Measurements from ENCODE around the gene MYO5A.

The MYO5A gene

DNA sequence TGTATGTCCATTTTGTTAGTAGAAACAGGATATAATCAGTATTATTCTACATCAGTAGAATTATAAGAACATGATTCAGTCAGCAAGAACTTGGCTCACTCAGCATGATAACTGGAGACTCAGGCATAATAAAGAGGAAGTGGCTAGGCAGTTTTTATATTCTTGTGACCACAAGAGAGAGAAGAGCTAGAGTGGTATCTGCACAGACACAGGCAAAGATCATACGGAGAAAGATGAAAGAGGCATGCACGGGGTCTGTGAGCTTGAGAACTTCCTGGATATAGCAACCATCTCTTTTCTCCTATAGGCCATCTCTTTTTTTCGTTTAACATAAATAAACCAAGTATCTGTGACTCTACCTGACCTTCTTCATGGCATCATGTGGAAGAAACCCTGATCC is 46.8 kb downstream of the MYO5A start:
- TF ChIP-seq, protein P1, sequence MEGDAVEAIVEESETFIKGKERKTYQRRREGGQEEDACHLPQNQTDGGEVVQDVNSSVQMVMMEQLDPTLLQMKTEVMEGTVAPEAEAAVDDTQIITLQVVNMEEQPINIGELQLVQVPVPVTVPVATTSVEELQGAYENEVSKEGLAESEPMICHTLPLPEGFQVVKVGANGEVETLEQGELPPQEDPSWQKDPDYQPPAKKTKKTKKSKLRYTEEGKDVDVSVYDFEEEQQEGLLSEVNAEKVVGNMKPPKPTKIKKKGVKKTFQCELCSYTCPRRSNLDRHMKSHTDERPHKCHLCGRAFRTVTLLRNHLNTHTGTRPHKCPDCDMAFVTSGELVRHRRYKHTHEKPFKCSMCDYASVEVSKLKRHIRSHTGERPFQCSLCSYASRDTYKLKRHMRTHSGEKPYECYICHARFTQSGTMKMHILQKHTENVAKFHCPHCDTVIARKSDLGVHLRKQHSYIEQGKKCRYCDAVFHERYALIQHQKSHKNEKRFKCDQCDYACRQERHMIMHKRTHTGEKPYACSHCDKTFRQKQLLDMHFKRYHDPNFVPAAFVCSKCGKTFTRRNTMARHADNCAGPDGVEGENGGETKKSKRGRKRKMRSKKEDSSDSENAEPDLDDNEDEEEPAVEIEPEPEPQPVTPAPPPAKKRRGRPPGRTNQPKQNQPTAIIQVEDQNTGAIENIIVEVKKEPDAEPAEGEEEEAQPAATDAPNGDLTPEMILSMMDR (IDR thresholded peaks at IDR 0.05; ENCODE audit: insufficient read depth, low read length) = no peak
- TF ChIP-seq SPI1 (IDR thresholded peaks at IDR 0.05; ENCODE audit: borderline replicate concordance, low read depth) = peak; percentile 99
- peak; percentile 45 to 84 for DNase-seq (ENCODE audit: low read depth in 1 of 2, low spot score in 1 of 2)
- H3K27me3 ChIP-seq (ENCODE audit: insufficient read depth, poor library complexity, severe bottlenecking) = no peaks in the 10 kb centered on the region
- no peak overlapping the region for H3K4me3 ChIP-seq (replicated peaks; ENCODE audit: insufficient read depth, low read length)
- H3K27ac ChIP-seq (replicated peaks) = peak overlapping the region; percentile 44

DNA sequence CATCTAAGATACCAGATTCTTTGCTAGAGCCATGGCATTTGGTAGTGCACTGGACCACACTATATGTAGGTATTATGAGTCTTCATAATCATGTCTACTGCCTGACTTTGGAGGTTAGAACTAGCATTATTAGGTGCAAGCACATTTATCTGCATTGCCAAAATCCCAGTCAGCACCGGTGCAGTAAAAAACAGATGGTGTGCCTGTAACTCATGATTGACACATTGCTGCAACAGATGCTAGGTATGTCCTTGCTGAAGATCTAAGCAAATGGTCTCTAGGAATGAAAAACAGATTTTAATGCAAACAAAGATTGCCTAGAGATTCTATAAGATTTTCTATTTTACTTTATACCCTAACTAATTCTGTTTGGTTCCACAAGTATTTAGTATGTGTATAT is 47.7 kb downstream of the MYO5A start:
- H3K27ac ChIP-seq (replicated peaks) = no peak overlapping the region; the same call in 1 of the 2 replicates
- no peak for DNase-seq (ENCODE audit: low read depth in 1 of 2, low spot score in 1 of 2)
- TF ChIP-seq GABPA (IDR thresholded peaks at IDR 0.05; ENCODE audit: low read depth) (no peak), SPI1 (IDR thresholded peaks at IDR 0.05; ENCODE audit: borderline replicate concordance, low read depth) (no peak), POLR2AphosphoS5 (IDR thresholded peaks at IDR 0.05; ENCODE audit: low read depth) (no peak)
- TF ChIP-seq, protein P2, sequence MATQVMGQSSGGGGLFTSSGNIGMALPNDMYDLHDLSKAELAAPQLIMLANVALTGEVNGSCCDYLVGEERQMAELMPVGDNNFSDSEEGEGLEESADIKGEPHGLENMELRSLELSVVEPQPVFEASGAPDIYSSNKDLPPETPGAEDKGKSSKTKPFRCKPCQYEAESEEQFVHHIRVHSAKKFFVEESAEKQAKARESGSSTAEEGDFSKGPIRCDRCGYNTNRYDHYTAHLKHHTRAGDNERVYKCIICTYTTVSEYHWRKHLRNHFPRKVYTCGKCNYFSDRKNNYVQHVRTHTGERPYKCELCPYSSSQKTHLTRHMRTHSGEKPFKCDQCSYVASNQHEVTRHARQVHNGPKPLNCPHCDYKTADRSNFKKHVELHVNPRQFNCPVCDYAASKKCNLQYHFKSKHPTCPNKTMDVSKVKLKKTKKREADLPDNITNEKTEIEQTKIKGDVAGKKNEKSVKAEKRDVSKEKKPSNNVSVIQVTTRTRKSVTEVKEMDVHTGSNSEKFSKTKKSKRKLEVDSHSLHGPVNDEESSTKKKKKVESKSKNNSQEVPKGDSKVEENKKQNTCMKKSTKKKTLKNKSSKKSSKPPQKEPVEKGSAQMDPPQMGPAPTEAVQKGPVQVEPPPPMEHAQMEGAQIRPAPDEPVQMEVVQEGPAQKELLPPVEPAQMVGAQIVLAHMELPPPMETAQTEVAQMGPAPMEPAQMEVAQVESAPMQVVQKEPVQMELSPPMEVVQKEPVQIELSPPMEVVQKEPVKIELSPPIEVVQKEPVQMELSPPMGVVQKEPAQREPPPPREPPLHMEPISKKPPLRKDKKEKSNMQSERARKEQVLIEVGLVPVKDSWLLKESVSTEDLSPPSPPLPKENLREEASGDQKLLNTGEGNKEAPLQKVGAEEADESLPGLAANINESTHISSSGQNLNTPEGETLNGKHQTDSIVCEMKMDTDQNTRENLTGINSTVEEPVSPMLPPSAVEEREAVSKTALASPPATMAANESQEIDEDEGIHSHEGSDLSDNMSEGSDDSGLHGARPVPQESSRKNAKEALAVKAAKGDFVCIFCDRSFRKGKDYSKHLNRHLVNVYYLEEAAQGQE (IDR thresholded peaks at IDR 0.05; ENCODE audit: insufficient replicate concordance, low read depth) = no peak
- TF ChIP-seq, protein P1 (IDR thresholded peaks at IDR 0.05; ENCODE audit: insufficient read depth, low read length) = no peak

DNA sequence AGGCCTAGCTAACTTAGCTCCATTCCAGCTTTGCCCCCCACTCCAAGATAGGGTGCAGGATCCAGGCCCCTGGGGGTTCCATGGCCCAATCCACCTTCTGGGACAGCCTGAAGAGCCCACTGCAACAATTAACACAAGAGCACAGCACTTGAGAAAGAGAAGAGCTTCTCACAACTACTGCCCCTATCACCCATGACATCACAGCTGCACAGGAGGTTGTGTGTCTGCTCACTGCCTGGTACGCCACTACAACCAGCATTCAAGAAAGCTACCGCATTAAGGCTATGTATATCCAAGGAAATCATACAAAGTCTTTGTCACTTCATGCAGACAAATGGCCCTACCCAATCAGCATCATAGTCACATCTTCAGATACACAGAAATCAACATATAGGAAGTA is 62.0 kb downstream of the MYO5A start:
- TF ChIP-seq POLR2AphosphoS5 (IDR thresholded peaks at IDR 0.05; ENCODE audit: low read depth) (no peak), GABPA (IDR thresholded peaks at IDR 0.05; ENCODE audit: low read depth) (no peak), SPI1 (IDR thresholded peaks at IDR 0.05; ENCODE audit: borderline replicate concordance, low read depth) (no peak)
- TF ChIP-seq, protein P1 (IDR thresholded peaks at IDR 0.05; ENCODE audit: insufficient read depth, low read length) = no peak
- TF ChIP-seq, protein P2 (IDR thresholded peaks at IDR 0.05; ENCODE audit: insufficient replicate concordance, low read depth) = no peak
- H3K4me3 ChIP-seq (replicated peaks; ENCODE audit: insufficient read depth, low read length) = no peak overlapping the region
- no peak for DNase-seq (ENCODE audit: low read depth in 1 of 2, low spot score in 1 of 2)
- no peak overlapping the region for H3K27ac ChIP-seq (replicated peaks)
- H3K27me3 ChIP-seq (ENCODE audit: insufficient read depth, poor library complexity, severe bottlenecking) = no peaks in the 10 kb centered on the region

More for the DNA sequence above, 47.7 kb downstream of the MYO5A start:
- Histone ChIP-seq H3K27me3 (ENCODE audit: insufficient read depth, poor library complexity, severe bottlenecking) (no peaks in the 10 kb centered on the region), H3K4me3 (replicated peaks; ENCODE audit: insufficient read depth, low read length) (no peak overlapping the region)

DNA sequence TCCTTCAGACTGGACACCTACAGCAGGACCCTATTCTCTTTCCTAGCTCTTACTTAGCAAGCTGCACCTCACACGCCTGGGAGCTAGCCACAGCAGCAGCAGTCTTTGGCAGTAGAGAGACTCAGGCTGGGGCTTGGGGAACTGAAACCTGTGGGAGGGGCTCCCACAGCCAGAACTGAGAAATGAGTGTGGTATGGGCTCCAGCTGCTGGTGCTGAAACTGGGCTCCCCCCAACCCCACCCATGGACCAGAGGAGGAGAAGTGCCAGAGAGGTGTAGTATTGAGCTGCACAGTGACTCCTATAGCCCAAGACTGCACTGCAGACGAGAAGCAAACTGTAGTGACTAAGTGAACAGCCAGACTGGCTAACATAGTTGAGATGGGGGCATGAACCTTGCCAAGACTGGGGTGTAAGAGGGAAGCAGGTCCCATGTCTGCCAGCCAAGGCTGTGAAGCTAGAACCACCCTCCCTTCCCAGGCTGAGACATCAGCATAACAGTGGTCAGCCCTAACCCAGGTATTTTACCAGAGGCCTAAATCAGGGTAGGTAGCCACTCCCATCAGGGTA is 62.5 kb downstream of the MYO5A start:
- peak; percentile 18 to 74 for DNase-seq (ENCODE audit: low read depth in 1 of 2, low spot score in 1 of 2)
- Histone ChIP-seq H3K27ac (replicated peaks) (no peak overlapping the region), H3K27me3 (ENCODE audit: insufficient read depth, poor library complexity, severe bottlenecking) (no peaks in the 10 kb centered on the region), H3K4me3 (replicated peaks; ENCODE audit: insufficient read depth, low read length) (no peak overlapping the region)
- TF ChIP-seq GABPA (IDR thresholded peaks at IDR 0.05; ENCODE audit: low read depth) (no peak), POLR2AphosphoS5 (IDR thresholded peaks at IDR 0.05; ENCODE audit: low read depth) (no peak), SPI1 (IDR thresholded peaks at IDR 0.05; ENCODE audit: borderline replicate concordance, low read depth) (no peak)
- TF ChIP-seq, protein P1 (IDR thresholded peaks at IDR 0.05; ENCODE audit: insufficient read depth, low read length) = peak; percentile 32
- TF ChIP-seq, protein P2 (IDR thresholded peaks at IDR 0.05; ENCODE audit: insufficient replicate concordance, low read depth) = no peak
